ENCODE results near the gene ASCC2.

DNA sequence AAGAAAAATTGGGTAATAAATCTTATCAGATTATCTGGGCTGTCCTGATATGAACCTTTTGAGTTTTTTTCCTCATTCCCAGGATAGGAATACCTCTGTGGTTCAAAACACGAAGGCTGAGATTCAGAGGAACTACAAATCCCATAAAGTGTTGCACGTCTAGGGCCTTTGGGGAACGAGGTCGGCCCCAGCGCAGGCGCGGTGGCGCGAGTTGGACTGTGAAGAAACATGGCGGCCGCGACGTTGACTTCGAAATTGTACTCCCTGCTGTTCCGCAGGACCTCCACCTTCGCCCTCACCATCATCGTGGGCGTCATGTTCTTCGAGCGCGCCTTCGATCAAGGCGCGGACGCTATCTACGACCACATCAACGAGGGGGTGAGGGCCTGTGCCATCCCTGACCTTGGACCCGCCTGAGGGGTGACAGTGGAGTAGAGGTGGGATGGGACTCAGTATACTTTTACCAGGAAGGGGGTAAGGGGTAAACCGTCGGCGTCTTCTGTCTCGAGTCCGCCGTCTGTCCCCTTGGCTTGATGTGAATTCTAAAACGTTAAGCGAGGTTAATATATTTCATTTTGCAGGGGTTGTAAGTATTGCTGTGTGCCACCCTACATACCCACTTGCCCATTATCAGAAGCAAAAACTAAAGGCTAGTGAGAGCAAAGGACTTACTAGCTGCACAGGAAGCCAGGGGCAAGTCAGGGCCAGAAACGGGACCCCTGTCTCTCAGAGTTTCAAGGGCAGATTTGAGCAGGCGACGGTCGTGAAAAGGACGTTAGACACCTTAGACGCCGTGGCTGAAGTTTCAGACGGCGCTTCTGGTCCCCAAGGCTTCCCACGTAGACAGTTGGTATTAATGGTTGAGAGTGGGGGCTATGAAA lies 70.7 kb downstream of the ASCC2 start, which contains the start of gene UQCR10:
- TF ChIP-seq, protein P1, sequence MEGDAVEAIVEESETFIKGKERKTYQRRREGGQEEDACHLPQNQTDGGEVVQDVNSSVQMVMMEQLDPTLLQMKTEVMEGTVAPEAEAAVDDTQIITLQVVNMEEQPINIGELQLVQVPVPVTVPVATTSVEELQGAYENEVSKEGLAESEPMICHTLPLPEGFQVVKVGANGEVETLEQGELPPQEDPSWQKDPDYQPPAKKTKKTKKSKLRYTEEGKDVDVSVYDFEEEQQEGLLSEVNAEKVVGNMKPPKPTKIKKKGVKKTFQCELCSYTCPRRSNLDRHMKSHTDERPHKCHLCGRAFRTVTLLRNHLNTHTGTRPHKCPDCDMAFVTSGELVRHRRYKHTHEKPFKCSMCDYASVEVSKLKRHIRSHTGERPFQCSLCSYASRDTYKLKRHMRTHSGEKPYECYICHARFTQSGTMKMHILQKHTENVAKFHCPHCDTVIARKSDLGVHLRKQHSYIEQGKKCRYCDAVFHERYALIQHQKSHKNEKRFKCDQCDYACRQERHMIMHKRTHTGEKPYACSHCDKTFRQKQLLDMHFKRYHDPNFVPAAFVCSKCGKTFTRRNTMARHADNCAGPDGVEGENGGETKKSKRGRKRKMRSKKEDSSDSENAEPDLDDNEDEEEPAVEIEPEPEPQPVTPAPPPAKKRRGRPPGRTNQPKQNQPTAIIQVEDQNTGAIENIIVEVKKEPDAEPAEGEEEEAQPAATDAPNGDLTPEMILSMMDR (IDR thresholded peaks at IDR 0.05 in 4 of 5, conservative IDR thresholded peaks at IDR 0.05 in 1 of 5), result no peak
- peak; percentile 85 to 86 for TF ChIP-seq POLR2A (IDR thresholded peaks at IDR 0.05)

All from gastrocnemius medialis (tissue), 4 donors.